Suprapubic skin (tissue), 4 donors: ENCODE measurements around the gene ARIH1.

Experiments used
- EP300 ChIP-seq: sonication (generic); formaldehyde crosslinking; IDR thresholded peaks from one replicate; pipeline ENCODE4 v1.6.1; 2017; ENCODE audit warnings: antibody characterized with exemption
- POLR2AphosphoS5 ChIP-seq, 3 donors: sonication (generic); formaldehyde crosslinking; IDR thresholded peaks; one replicate each; pipeline ENCODE4 v1.6.1; 2017; ENCODE audit warnings: antibody characterized with exemption in 3 of 3
- TF ChIP-seq, protein P1 (sequence below), 2 donors: fragments of 200-600 bp in 1 of 2; fragments of 450-650 bp in 1 of 2; sonication (generic) in 1 of 2; IDR thresholded peaks; one replicate each; pipeline ENCODE4 v1.5.1; 2016 to 2019; ENCODE audit warnings: antibody characterized with exemption in 2 of 2, mild to moderate bottlenecking in 1 of 2, moderate library complexity in 1 of 2

DNA sequence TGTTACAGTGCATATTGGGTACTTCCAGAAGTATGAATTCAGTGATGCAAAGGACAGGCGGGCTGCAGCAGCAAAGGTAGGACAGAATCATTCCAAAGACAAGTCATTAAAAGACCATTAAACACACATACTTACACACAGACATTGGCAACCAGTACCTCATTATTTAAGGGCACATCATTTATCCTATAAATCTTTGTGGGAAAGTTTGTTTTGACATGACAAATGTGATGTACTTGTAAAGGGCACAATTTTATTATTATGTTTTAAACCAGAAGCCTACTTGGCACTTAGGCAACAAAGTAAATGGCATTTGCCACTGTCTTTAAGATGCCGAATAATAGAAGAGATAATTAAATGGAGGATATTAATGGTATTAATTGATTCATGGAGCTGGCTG is 22.7 kb downstream of the ARIH1 start:
- TF ChIP-seq, protein P1, sequence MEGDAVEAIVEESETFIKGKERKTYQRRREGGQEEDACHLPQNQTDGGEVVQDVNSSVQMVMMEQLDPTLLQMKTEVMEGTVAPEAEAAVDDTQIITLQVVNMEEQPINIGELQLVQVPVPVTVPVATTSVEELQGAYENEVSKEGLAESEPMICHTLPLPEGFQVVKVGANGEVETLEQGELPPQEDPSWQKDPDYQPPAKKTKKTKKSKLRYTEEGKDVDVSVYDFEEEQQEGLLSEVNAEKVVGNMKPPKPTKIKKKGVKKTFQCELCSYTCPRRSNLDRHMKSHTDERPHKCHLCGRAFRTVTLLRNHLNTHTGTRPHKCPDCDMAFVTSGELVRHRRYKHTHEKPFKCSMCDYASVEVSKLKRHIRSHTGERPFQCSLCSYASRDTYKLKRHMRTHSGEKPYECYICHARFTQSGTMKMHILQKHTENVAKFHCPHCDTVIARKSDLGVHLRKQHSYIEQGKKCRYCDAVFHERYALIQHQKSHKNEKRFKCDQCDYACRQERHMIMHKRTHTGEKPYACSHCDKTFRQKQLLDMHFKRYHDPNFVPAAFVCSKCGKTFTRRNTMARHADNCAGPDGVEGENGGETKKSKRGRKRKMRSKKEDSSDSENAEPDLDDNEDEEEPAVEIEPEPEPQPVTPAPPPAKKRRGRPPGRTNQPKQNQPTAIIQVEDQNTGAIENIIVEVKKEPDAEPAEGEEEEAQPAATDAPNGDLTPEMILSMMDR (IDR thresholded peaks at IDR 0.05), result no peak
- TF ChIP-seq EP300, result no peak
- TF ChIP-seq POLR2AphosphoS5 (IDR thresholded peaks at IDR 0.05), result no peak
